ENCODE results near the gene B3GNT5.

The B3GNT5 gene

GRCh38 chr3:183266454-183266853 lies 13.4 kb downstream of the B3GNT5 start:
- no peak for DNase-seq

GRCh38 chr3:183267140-183267539 lies 14.1 kb downstream of the B3GNT5 start:
- no peak for DNase-seq

- no peak for DNase-seq
Observed at GRCh38 chr3:183268366-183268765, 15.3 kb downstream of the B3GNT5 start.

- DNase-seq, result no peak
Observed at GRCh38 chr3:183269345-183269744, 16.3 kb downstream of the B3GNT5 start.

- DNase-seq, result no peak
Observed at GRCh38 chr3:183270344-183270743, 17.3 kb downstream of the B3GNT5 start.

GRCh38 chr3:183272142-183272541 lies 19.1 kb downstream of the B3GNT5 start:
- no peak for DNase-seq

GRCh38 chr3:183272791-183273190 lies 19.7 kb downstream of the B3GNT5 start:
- DNase-seq, result no peak

GRCh38 chr3:183274609-183275008 lies 21.6 kb downstream of the B3GNT5 start:
- DNase-seq, result no peak

- peak; percentile 91 for DNase-seq
Observed at GRCh38 chr3:183275418-183275817, 22.4 kb downstream of the B3GNT5 start.

GRCh38 chr3:183275937-183276336 lies 22.9 kb downstream of the B3GNT5 start:
- DNase-seq, result peak; percentile 49

- no peak for DNase-seq
Observed at GRCh38 chr3:183277260-183277659, 24.2 kb downstream of the B3GNT5 start.

GRCh38 chr3:183278479-183279088 lies 25.5 kb downstream of the B3GNT5 start:
- no peak for DNase-seq

GRCh38 chr3:183279371-183279770 lies 26.3 kb downstream of the B3GNT5 start:
- DNase-seq, result no peak

- DNase-seq, result no peak
Observed at GRCh38 chr3:183281126-183281797, 28.2 kb downstream of the B3GNT5 start.

GRCh38 chr3:183283886-183284285 lies 30.8 kb downstream of the B3GNT5 start:
- DNase-seq, result no peak

- no peak for DNase-seq
Observed at GRCh38 chr3:183284570-183284969, 31.5 kb downstream of the B3GNT5 start.

- DNase-seq, result no peak
Observed at GRCh38 chr3:183285318-183285717, 32.3 kb downstream of the B3GNT5 start.

- DNase-seq, result peak; percentile 75
Observed at GRCh38 chr3:183285828-183286457, 32.9 kb downstream of the B3GNT5 start.

- no peak for DNase-seq
Observed at GRCh38 chr3:183287301-183287971, 34.4 kb downstream of the B3GNT5 start.

- no peak for DNase-seq
Observed at GRCh38 chr3:183288117-183288516, 35.1 kb downstream of the B3GNT5 start.

GRCh38 chr3:183290216-183290615 lies 37.2 kb downstream of the B3GNT5 start:
- no peak for DNase-seq

- DNase-seq, result no peak
Observed at GRCh38 chr3:183291497-183292031, 38.5 kb downstream of the B3GNT5 start.

GRCh38 chr3:183293966-183294365 lies 40.9 kb downstream of the B3GNT5 start:
- DNase-seq, result no peak

Measured in hematopoietic multipotent progenitor cell treated with erythropoietin and hydrocortisone succinate and interleukin-3 and kit ligand, for 6 days (in vitro differentiated cells).